GM12872 (cell line): Measurements from ENCODE around the gene THADA.

Source experiments
- TF ChIP-seq, protein P1 (sequence below): IDR thresholded peaks from 3 replicates; pipeline ENCODE4 v1.5.1; 2011; ENCODE audit warnings: low read depth, mild to moderate bottlenecking, low read length, moderate library complexity; ENCODE audit not compliant: insufficient read depth

The THADA gene

DNA sequence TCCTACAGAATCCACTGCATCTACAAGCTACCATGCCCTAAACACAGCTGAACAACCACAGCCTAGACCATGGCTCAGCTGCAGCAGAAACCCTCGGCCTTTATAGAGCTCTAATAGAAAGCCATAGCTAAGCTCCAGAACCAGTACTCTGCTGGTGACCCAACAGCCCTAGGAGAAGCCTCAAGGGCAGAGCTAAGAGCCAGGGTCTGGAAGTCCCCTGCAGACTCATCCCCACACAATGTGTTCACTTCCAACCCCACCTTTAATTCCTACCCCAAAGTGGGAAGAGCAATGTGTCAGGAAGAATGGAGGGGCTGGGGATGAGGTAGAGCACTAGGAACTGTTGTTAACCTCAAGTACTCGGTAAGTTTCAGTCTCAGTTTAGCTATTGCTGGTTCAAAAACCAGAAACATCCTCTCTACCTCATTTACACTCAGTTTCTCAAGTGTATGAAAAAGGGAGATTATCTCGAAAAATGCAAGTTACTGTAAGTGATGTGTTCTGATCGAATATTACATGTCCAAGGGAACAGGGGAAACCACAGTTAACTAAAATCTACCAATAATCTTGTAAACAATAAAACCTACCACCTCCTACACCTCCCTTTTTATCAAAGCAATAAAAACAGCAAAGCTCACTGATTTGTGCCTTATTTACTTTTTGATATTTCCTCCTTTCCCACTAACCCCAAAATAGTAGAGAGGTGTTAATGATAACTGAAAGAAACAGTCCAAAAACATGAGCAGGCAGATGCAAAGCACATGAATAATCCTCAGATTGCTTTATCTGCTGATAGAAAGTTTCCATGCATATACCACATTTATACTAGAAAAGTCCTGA, 36.2 kb downstream of the THADA start:
- TF ChIP-seq, protein P1, sequence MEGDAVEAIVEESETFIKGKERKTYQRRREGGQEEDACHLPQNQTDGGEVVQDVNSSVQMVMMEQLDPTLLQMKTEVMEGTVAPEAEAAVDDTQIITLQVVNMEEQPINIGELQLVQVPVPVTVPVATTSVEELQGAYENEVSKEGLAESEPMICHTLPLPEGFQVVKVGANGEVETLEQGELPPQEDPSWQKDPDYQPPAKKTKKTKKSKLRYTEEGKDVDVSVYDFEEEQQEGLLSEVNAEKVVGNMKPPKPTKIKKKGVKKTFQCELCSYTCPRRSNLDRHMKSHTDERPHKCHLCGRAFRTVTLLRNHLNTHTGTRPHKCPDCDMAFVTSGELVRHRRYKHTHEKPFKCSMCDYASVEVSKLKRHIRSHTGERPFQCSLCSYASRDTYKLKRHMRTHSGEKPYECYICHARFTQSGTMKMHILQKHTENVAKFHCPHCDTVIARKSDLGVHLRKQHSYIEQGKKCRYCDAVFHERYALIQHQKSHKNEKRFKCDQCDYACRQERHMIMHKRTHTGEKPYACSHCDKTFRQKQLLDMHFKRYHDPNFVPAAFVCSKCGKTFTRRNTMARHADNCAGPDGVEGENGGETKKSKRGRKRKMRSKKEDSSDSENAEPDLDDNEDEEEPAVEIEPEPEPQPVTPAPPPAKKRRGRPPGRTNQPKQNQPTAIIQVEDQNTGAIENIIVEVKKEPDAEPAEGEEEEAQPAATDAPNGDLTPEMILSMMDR: no peak

DNA sequence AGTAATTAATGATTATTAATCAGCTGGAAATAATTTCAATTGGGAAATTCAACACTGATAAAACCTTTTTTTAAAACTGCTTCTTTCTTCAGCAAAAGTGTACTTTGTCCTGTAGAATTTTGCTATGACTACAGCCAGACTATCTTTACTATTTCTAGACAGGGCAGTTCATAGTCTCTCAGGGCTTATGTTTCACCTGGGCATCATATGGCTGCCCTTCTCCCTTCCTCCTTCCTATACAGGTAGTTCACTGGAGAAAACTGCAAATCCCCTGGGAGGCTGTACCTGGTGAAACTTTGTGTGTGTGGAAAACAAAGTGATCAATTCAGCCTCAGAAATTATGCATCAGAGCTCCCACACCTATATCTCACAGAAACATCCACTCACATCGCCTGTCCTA, 38.6 kb downstream of the THADA start:
- TF ChIP-seq, protein P1: no peak

DNA sequence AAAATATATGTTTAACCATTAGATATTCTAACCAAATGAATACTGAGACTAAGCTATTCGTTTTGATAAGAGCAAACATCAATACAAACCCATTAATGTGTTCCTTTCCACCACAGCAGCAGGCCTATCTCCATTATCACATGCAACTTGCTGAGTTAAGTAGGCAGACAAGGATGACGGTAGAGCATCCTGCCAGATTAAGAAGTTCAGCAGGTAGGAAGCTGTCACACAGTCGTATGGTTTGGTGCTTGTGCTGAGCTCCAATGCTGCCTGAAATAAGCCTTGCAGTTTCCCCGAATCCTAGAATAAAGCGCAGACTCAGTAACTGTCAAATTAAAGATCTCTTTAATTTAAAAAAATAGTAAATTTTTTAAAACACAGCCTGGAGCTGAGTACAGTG, 39.6 kb downstream of the THADA start:
- TF ChIP-seq, protein P1: no peak

DNA sequence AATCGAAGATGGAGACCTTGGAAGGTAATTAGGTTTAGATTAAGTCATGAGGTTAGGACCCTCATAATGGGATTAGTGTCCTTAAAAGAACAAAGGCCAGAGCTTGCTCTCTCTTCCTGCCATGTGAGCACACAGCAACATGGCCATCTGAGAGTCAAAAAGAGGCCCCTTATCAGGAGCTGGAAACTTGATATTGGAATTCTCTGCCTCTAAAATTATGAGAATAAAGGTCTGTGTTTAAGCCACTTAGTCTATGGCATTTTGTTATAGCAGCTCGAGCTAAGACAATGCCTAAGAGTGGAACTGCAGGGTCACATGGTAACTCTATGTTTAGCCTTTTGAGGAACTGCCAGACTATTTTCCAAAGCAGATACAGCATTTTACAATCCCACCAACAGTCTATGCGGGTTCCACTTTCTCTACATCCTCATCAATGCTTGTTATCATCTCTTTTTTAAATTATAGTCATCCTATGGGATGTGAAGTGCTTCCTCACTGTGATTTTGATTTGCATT, 42.4 kb downstream of the THADA start:
- TF ChIP-seq, protein P1: no peak

DNA sequence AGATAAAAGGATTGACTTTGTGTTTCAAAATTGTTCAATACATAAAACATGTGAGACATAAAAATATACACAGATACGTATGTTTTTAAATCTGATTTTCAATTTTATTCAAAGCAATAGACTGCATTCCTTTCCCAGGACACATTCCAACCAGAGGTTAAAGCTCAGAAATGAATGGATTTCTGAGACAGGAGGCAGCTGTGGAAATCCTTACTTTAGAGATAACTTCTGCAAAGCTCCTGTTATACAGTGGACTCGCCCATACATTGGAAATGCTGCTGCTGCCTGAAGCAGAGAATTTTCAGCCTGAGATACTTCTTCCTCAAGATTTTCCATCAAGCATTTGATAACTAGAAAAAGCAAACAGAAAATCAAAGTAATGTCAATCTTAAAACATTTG, 43.8 kb downstream of the THADA start:
- TF ChIP-seq, protein P1: no peak

DNA sequence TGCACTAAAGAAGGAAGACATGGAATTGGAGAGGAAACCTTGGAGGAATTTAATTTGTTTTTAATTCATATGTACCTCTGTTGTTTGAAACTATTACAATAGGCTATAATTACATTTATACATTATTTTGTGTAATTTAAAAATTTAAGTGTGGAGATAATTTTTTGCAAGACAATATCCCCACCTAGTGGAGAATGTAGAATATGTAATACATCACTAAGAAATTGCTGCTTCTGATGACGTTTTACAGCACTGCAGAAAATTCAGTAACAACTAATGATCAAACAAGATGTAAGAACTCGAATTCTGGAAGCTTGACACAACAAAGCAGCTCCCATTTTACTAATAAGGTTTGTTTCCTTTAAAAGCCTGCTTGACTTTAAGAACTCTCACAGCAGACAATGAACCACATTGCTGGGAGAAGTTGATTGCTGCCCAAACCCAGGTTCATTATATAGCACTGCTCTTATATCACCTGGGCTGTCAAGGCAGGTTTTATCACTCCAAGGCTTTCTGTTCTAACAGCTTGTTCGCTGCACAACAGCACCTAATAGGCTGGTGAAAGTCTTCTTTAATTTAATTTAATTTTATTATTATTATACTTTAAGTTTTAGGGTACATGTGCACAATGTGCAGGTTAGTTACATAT, 53.4 kb downstream of the THADA start:
- TF ChIP-seq, protein P1: no peak; the same call in 2 of the 3 replicates

DNA sequence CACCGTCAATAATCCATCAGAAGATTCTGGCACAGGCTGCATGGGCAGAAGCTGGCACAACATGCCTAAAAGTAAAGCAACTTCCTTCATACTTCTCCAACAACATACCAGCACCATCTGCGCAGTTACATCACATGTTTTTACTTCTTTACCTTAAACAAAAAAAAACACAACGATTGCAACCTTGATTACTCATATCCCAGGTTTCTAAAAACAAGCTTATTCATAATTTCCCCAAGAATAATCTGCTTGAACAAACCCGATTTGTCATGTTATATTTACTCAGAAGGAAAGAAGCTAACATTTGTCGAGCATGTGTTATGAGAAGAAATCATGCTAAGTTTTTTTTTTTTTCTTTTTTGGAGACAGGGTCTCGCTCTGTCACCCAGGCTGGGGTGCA, 54.7 kb downstream of the THADA start:
- TF ChIP-seq, protein P1: no peak
